ENCODE measurements around the gene PGC.
A peak's percentile ranks its signal among the peaks of the same experiment; 100 is the strongest.

The PGC gene

GRCh38 chr6:41719436-41720261 lies 27.5 kb downstream of the PGC start:
- no peak for TF ChIP-seq CTCF (IDR thresholded peaks at IDR 0.05; ENCODE audit: control insufficient read depth, extremely low read depth, insufficient read depth)
- H3K4me3 ChIP-seq (ENCODE audit: low read depth, low read length): no peak overlapping the region
- DNase-seq (ENCODE audit: low read depth): peak; percentile 85

GRCh38 chr6:41718828-41719227 lies 28.4 kb downstream of the PGC start:
- H3K4me3 ChIP-seq (ENCODE audit: low read depth, low read length): no peak overlapping the region
- TF ChIP-seq CTCF (IDR thresholded peaks at IDR 0.05; ENCODE audit: control insufficient read depth, extremely low read depth, insufficient read depth): no peak
- no peak for DNase-seq (ENCODE audit: low read depth)

- no peak overlapping the region for H3K4me3 ChIP-seq (ENCODE audit: low read depth, low read length)
- no peak for TF ChIP-seq CTCF (IDR thresholded peaks at IDR 0.05; ENCODE audit: control insufficient read depth, extremely low read depth, insufficient read depth)
- no peak for DNase-seq (ENCODE audit: low read depth)
Observed at GRCh38 chr6:41717392-41717736, 29.8 kb downstream of the PGC start.

- H3K4me3 ChIP-seq (ENCODE audit: low read depth, low read length): no peak overlapping the region
- no peak for TF ChIP-seq CTCF (IDR thresholded peaks at IDR 0.05; ENCODE audit: control insufficient read depth, extremely low read depth, insufficient read depth)
- DNase-seq (ENCODE audit: low read depth): no peak
Observed at GRCh38 chr6:41716516-41717391, 30.4 kb downstream of the PGC start.

- DNase-seq (ENCODE audit: low read depth): no peak
- H3K4me3 ChIP-seq (ENCODE audit: low read depth, low read length): no peak overlapping the region
- no peak for TF ChIP-seq CTCF (IDR thresholded peaks at IDR 0.05; ENCODE audit: control insufficient read depth, extremely low read depth, insufficient read depth)
Observed at GRCh38 chr6:41715795-41716515, 31.2 kb downstream of the PGC start.

- DNase-seq (ENCODE audit: low read depth): no peak
- no peak overlapping the region for H3K4me3 ChIP-seq (ENCODE audit: low read depth, low read length)
- TF ChIP-seq CTCF (IDR thresholded peaks at IDR 0.05; ENCODE audit: control insufficient read depth, extremely low read depth, insufficient read depth): no peak
Observed at GRCh38 chr6:41714556-41715273, 32.5 kb downstream of the PGC start.

All from LNCaP clone FGC (cell line).